ENCODE measurements around the gene NR0B2. TPM values are rescaled to one million over a fixed set of nuclear protein-coding genes. Genes with fewer than 3 reads are reported as not detected.
"Not testable (repeated sequence)": the region's sequence is repeated elsewhere in the genome, so short reads cannot be mapped to it uniquely, and the experiment has no call there.

Gene NR0B2
- total RNA-seq, 1 donor from 2014 or later = not detected

DNA sequence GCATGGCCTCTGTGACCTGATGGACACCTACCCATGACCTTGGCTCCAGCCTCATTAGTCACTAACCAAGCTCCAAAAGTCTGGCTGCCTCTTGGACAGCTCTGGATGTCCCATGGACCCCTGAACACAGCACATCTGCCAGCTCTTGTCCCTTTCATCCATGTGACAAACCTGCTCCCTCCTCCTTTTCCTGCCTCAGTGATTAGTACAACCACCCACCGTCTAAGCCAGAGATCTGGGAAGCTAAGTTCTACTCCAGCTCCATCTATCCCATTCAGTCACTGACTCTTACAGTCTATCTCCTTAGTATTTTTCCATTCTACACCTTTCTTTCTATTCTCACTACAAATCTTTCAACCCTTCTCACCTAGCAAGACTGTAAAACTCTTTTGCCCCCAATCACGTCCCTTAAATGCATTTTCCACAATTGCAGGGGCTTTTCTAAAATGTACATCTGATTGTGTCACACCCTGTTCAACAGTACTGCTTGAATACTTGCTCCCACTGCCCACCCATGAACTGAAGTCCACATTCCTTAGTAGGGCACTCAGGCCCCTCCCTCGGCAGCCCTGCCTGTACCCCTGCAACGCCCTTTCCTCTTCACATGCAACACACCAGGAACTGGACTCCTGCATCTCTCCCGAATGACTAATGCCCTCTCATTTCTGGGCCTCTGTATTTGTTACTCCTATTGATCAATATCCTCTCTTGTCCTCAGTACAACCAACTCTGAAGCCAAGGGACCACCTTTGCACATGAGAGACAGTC is 30.9 kb downstream of the NR0B2 start:
- H3K4me1 ChIP-seq = no peaks in the 10 kb centered on the region
- TF ChIP-seq, protein P1, sequence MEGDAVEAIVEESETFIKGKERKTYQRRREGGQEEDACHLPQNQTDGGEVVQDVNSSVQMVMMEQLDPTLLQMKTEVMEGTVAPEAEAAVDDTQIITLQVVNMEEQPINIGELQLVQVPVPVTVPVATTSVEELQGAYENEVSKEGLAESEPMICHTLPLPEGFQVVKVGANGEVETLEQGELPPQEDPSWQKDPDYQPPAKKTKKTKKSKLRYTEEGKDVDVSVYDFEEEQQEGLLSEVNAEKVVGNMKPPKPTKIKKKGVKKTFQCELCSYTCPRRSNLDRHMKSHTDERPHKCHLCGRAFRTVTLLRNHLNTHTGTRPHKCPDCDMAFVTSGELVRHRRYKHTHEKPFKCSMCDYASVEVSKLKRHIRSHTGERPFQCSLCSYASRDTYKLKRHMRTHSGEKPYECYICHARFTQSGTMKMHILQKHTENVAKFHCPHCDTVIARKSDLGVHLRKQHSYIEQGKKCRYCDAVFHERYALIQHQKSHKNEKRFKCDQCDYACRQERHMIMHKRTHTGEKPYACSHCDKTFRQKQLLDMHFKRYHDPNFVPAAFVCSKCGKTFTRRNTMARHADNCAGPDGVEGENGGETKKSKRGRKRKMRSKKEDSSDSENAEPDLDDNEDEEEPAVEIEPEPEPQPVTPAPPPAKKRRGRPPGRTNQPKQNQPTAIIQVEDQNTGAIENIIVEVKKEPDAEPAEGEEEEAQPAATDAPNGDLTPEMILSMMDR (IDR thresholded peaks at IDR 0.05) = no peak
- no peak for TF ChIP-seq POLR2AphosphoS5 (IDR thresholded peaks at IDR 0.05; ENCODE audit: insufficient read depth in 1 of 2, low read depth in 1 of 2)
- TF ChIP-seq POLR2A (IDR thresholded peaks at IDR 0.05) = no peak
- intact Hi-C loops (cut with DNase I) = no loop called here
- H3K4me3 ChIP-seq = no peak overlapping the region
- peaks cover 0 to 82% of the 10 kb centered on the region in 2 donors for H3K36me3 ChIP-seq
- no peak overlapping the region for H3K27ac ChIP-seq
- no peaks in the 10 kb centered on the region for H3K27me3 ChIP-seq
- no peak for DNase-seq (ENCODE audit: extremely low spot score in 2 of 2)
- H3K9me3 ChIP-seq = no peaks in the 10 kb centered on the region

DNA sequence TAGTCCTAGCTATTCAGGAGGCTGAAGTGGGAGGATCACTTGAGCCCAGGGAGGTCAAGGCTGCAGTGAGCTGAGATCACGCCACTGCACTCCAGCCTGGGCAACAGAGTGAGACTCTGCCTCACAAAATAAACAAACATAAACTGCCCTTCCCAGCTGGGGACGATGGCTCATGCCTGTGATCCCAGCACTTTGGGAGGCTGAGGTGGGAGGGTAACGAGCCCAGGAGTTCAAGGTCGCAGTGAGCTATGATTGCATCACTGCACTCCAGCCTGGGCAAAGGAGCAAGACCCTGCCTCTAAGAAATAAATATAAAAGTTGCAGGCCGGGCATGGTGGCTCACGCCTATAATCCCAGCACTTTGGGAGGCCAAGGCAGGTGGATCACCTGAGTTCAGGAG is 32.2 kb downstream of the NR0B2 start:
- H3K4me1 ChIP-seq; H3K27me3 ChIP-seq; DNase-seq (ENCODE audit: extremely low spot score in 2 of 2); H3K27ac ChIP-seq; intact Hi-C loops (cut with DNase I); H3K9me3 ChIP-seq; H3K4me3 ChIP-seq: not testable (repeated sequence)
- peaks cover 0 to 74% of the 10 kb centered on the region in 2 donors for H3K36me3 ChIP-seq

DNA sequence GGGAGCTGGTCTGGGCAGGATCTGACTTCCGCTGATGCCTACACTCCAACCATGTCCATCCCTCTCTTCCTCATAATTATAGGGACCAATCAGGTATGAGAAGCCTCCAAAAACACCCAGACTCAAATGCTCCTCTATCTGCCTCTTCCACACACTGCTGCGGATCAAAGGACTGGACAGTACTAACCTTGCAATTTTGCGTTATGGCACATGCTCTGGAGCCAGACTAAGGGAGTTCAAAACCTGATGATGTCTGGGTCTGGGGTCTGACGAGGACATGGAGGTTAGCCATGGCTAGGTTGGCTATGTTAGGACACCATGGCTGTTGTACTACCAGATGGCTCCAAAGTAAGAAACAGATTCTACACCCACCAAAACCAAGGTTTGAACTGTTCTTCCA is 34.0 kb downstream of the NR0B2 start:
- peaks cover 0 to 55% of the 10 kb centered on the region in 2 donors for H3K36me3 ChIP-seq
- H3K9me3 ChIP-seq = no peaks in the 10 kb centered on the region
- no peak overlapping the region for H3K4me3 ChIP-seq
- TF ChIP-seq POLR2AphosphoS5 (IDR thresholded peaks at IDR 0.05; ENCODE audit: insufficient read depth in 1 of 2, low read depth in 1 of 2) (no peak), POLR2A (IDR thresholded peaks at IDR 0.05) (no peak)
- TF ChIP-seq, protein P1 (IDR thresholded peaks at IDR 0.05) = no peak
- no peaks in the 10 kb centered on the region for H3K4me1 ChIP-seq
- H3K27ac ChIP-seq = no peak overlapping the region
- H3K27me3 ChIP-seq = no peaks in the 10 kb centered on the region
- no peak for DNase-seq (ENCODE audit: extremely low spot score in 2 of 2)
- intact Hi-C loops (cut with DNase I) = no loop called here

DNA sequence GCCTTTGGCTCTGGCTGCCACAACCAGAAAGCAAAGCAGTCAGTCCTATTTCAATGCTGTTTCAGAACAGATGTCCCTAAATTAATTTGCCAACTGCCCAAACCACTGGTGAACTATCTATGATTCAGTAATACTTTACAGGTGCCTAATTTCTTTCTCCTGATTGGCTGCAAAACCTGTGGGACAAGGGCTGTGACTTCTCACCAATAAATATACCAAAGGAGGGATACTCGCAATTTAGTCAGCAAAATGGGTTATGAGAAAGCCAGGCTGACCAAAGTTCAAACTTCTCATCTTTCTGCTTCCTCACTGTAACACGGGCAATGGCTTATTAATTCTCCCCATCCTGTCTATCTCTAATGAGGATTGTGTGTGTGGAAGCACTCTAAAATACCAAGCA is 36.4 kb downstream of the NR0B2 start:
- Histone ChIP-seq H3K27ac (peak overlapping the region; percentile 19), H3K27me3 (no peaks in the 10 kb centered on the region), H3K4me1 (no peaks in the 10 kb centered on the region), H3K36me3 (peaks cover 0 to 31% of the 10 kb centered on the region in 2 donors), H3K9me3 (no peaks in the 10 kb centered on the region), H3K4me3 (no peak overlapping the region)
- TF ChIP-seq, protein P1 (IDR thresholded peaks at IDR 0.05) = no peak
- TF ChIP-seq POLR2AphosphoS5 (IDR thresholded peaks at IDR 0.05; ENCODE audit: insufficient read depth in 1 of 2, low read depth in 1 of 2) = no peak
- TF ChIP-seq POLR2A (IDR thresholded peaks at IDR 0.05) = no peak
- intact Hi-C loops (cut with DNase I) = no loop called here
- DNase-seq (ENCODE audit: extremely low spot score in 2 of 2) = no peak

DNA sequence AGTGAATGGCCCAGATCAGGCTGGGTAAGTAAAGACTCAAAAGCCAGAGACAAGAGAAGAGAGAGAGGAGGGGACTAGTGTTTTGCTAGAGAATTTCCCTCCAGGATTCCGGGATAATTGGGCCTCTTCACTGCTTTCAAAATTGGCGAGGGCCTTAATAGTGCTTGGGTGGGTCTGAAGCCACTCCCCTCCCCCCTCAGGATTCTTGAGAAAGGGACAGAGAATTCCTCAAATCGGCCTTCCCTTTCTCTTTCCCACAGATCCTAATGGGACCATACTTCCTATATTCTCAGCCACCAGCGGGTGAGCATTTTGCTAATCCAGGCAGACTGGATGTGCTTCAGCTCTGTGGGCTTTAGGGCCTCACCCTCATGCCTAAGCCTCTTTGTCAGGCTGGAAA is 38.9 kb downstream of the NR0B2 start:
- H3K27me3 ChIP-seq = no peaks in the 10 kb centered on the region
- no peaks in the 10 kb centered on the region for H3K4me1 ChIP-seq
- H3K27ac ChIP-seq = no peak overlapping the region
- H3K9me3 ChIP-seq = no peaks in the 10 kb centered on the region
- TF ChIP-seq, protein P1 (IDR thresholded peaks at IDR 0.05) = no peak
- no peak overlapping the region for H3K4me3 ChIP-seq
- intact Hi-C loops (cut with DNase I) = no loop called here
- no peak for DNase-seq (ENCODE audit: extremely low spot score in 2 of 2)
- H3K36me3 ChIP-seq = peaks cover 0 to 10% of the 10 kb centered on the region in 2 donors

DNA sequence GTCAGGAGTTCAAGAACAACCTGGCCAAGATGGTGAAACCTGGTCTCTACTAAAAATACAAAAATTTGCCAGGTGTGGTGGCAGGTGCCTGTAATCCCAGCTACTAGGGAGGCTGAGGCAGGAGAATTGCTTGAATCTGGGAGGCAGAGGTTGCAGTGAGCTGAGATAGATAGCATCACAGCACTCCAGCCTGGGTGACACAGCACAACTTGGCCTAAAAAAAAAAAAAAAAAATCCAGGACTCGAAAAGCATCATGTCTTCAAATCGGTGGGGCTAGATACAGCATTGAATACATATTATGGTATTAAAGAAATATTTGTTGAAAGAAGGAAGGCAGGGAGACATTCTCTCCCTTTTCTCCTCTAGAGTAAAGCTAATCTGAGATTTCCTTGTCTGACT is 40.7 kb downstream of the NR0B2 start:
- H3K36me3 ChIP-seq; intact Hi-C loops (cut with DNase I); H3K27me3 ChIP-seq; H3K4me3 ChIP-seq; H3K4me1 ChIP-seq; H3K9me3 ChIP-seq; DNase-seq (ENCODE audit: extremely low spot score in 2 of 2); H3K27ac ChIP-seq: not testable (repeated sequence)

All from vagina (tissue), 2 donors.